NCI-H510A (cell line): Measurements from ENCODE around the gene NTRK1.
A peak's percentile ranks its signal among the peaks of the same experiment; 100 is the strongest.

ENCODE experiments used
- DNase-seq: peaks from one replicate; lab custom pipeline; 2025; lab: John Stamatoyannopoulos, UW

The NTRK1 gene

GRCh38 chr1:156838972-156839371, 21.7 kb upstream of the NTRK1 start:
- no peak for DNase-seq

- no peak for DNase-seq
Observed at GRCh38 chr1:156839426-156840109, 21.1 kb upstream of the NTRK1 start.

- DNase-seq: no peak
Observed at GRCh38 chr1:156840186-156840897, 20.3 kb upstream of the NTRK1 start.

GRCh38 chr1:156840898-156841279, 19.8 kb upstream of the NTRK1 start:
- no peak for DNase-seq

- DNase-seq: no peak
Observed at GRCh38 chr1:156841295-156841855, 19.3 kb upstream of the NTRK1 start.

GRCh38 chr1:156842618-156843300, 17.9 kb upstream of the NTRK1 start:
- no peak for DNase-seq

- no peak for DNase-seq
Observed at GRCh38 chr1:156844102-156844501, 16.6 kb upstream of the NTRK1 start.

GRCh38 chr1:156844638-156845037, 16.0 kb upstream of the NTRK1 start:
- DNase-seq: no peak

- DNase-seq: no peak
Observed at GRCh38 chr1:156845055-156845952, 15.4 kb upstream of the NTRK1 start.

GRCh38 chr1:156845953-156846545, 14.6 kb upstream of the NTRK1 start:
- no peak for DNase-seq

GRCh38 chr1:156846643-156847042, 14.0 kb upstream of the NTRK1 start:
- no peak for DNase-seq

GRCh38 chr1:156847591-156848460, 12.8 kb upstream of the NTRK1 start:
- no peak for DNase-seq

- DNase-seq: no peak
Observed at GRCh38 chr1:156848461-156849150, 12.1 kb upstream of the NTRK1 start.

GRCh38 chr1:156849151-156849496, 11.5 kb upstream of the NTRK1 start:
- no peak for DNase-seq

- DNase-seq: no peak
Observed at GRCh38 chr1:156851779-156852417, 8.8 kb upstream of the NTRK1 start.

GRCh38 chr1:156852418-156852874, 8.2 kb upstream of the NTRK1 start:
- DNase-seq: peak; percentile 95

GRCh38 chr1:156853761-156854160, 6.9 kb upstream of the NTRK1 start:
- DNase-seq: no peak

GRCh38 chr1:156854634-156855033, 6.0 kb upstream of the NTRK1 start:
- no peak for DNase-seq

GRCh38 chr1:156856282-156856785, 4.3 kb upstream of the NTRK1 start:
- no peak for DNase-seq
